Measurements from ENCODE around the gene AQP12A. TPM values are rescaled to one million over a fixed set of nuclear protein-coding genes. Genes with fewer than 3 reads are reported as not detected.

Gene AQP12A
- total RNA-seq, 1 experiment from 2014 or later, result not detected

- CTCF ChIA-PET, result no interaction called here
- DNase-seq (ENCODE audit: low read depth, low spot score), result no peak
- H3K4me1 ChIP-seq (ENCODE audit: control insufficient read depth in 1 of 2, insufficient read depth in 2 of 2, low read length in 2 of 2), result no peaks in the 10 kb centered on the region
- no peaks in the 10 kb centered on the region for H3K36me3 ChIP-seq (ENCODE audit: control insufficient read depth in 1 of 2, insufficient read depth in 2 of 2, low read length in 2 of 2)
- POLR2A ChIA-PET, result no interaction called here
- no peak overlapping the region for H3K4me3 ChIP-seq (replicated peaks in 1 of 2; ENCODE audit: low read depth in 1 of 2, low read length in 2 of 2)
- no peaks in the 10 kb centered on the region for H3K9me3 ChIP-seq (ENCODE audit: control insufficient read depth in 1 of 2, insufficient read depth in 1 of 2, low read depth in 1 of 2, low read length in 2 of 2)
- no peak for ATAC-seq
- no peak overlapping the region for H3K4me2 ChIP-seq (ENCODE audit: low read length)
- H3K9ac ChIP-seq (ENCODE audit: low read length), result no peak overlapping the region
- BruUV-seq (replicated peaks), result no TSS peak
- RAD21 ChIA-PET (ENCODE audit: low non-redundant PET in 1 of 2, low total read pairs in 2 of 2, uncharacterized antibody in 2 of 2, unreplicated experiment in 2 of 2), result no interaction called here
- no peak overlapping the region for H3K27ac ChIP-seq (ENCODE audit: low read depth, low read length)
- intact Hi-C loops (cut with micrococcal nuclease), result no loop called here
- no peaks in the 10 kb centered on the region for H3K79me2 ChIP-seq (ENCODE audit: insufficient read depth, low read length)
- TF ChIP-seq JUND (IDR thresholded peaks at IDR 0.05), result no peak
- no peak for TF ChIP-seq YY1 (IDR thresholded peaks at IDR 0.05; ENCODE audit: extremely low read depth, insufficient replicate concordance, low read depth, low read length)
- no peak for TF ChIP-seq CEBPB (IDR thresholded peaks at IDR 0.05; ENCODE audit: low read depth)
- no peak for TF ChIP-seq EZH2phosphoT487 (IDR thresholded peaks at IDR 0.05; ENCODE audit: borderline replicate concordance)
- TF ChIP-seq ELF1 (IDR thresholded peaks at IDR 0.05; ENCODE audit: borderline replicate concordance, low read depth), result no peak
- TF ChIP-seq EGR1 (IDR thresholded peaks at IDR 0.05; ENCODE audit: low read depth), result no peak
- TF ChIP-seq ATF3 (IDR thresholded peaks at IDR 0.05), result no peak
- TF ChIP-seq POLR2AphosphoS5 (IDR thresholded peaks at IDR 0.05; ENCODE audit: low read depth, low read length), result no peak
- TF ChIP-seq RAD21 (IDR thresholded peaks at IDR 0.05; ENCODE audit: low read depth), result no peak
- TF ChIP-seq MAX (IDR thresholded peaks at IDR 0.05), result no peak
- TF ChIP-seq SRF (IDR thresholded peaks at IDR 0.05; ENCODE audit: low read depth), result no peak
- no peak for TF ChIP-seq REST (IDR thresholded peaks at IDR 0.05; ENCODE audit: low read depth)
- no peak for TF ChIP-seq TCF7L2 (IDR thresholded peaks at IDR 0.05; ENCODE audit: borderline replicate concordance, extremely low read depth, insufficient read depth, insufficient read length)
- no peaks in the 10 kb centered on the region for H3K9me2 ChIP-seq (ENCODE audit: insufficient read depth)
- H2AFZ ChIP-seq (ENCODE audit: low read depth, low read length, poor library complexity, severe bottlenecking), result no peak overlapping the region
- no peaks in the 10 kb centered on the region for H4K20me1 ChIP-seq (ENCODE audit: insufficient read depth)
- no peaks in the 10 kb centered on the region; the same call in 1 of the 2 replicates for H3K27me3 ChIP-seq (ENCODE audit: insufficient read depth, low read length)
Observed at GRCh38 chr2:240712121-240712520, 20.5 kb downstream of the AQP12A start.

Data from HCT116 (cell line).